Mucosa of descending colon (tissue), 3 donors: ENCODE measurements around the gene TNIK. TPM values are rescaled to one million over a fixed set of nuclear protein-coding genes. Genes with fewer than 3 reads are reported as not detected.

ENCODE experiments used
- ATAC-seq: fragments of 200-7000 bp; cut with Tn5 transposase; one replicate; pipeline ENCODE4 v1.9.1; 2020; ENCODE audit warnings: mild to moderate bottlenecking, moderate library complexity
- DNase-seq, 3 donors: peaks; one replicate each; pipeline ENCODE4 v3.0.0-alpha.2; 2020
- H3K36me3 ChIP-seq: fragments of 200-600 bp; one replicate; pipeline ENCODE4 v1.8.0; 2021; ENCODE audit warnings: low read depth, mild to moderate bottlenecking
- H3K4me1 ChIP-seq: fragments of 200-600 bp; one replicate; pipeline ENCODE4 v1.8.0; 2021; ENCODE audit warnings: low read depth, mild to moderate bottlenecking
- H3K4me3 ChIP-seq: fragments of 200-600 bp; one replicate; pipeline ENCODE4 v1.8.0; 2021; ENCODE audit warnings: mild to moderate bottlenecking
- H3K9me3 ChIP-seq: fragments of 200-600 bp; one replicate; pipeline ENCODE4 v1.8.0; 2021; ENCODE audit warnings: mild to moderate bottlenecking
- CTCF ChIP-seq: fragments of 200-600 bp; IDR thresholded peaks from one replicate; pipeline ENCODE4 v1.8.0; 2022; ENCODE audit warnings: antibody characterized with exemption, mild to moderate bottlenecking
- intact Hi-C, 2 donors: fragments of 100-400 bp; cut with DNase I in 1 of 2; cut with micrococcal nuclease in 1 of 2; formaldehyde crosslinking; loops; one replicate each; pipeline versions ENCODE4 v1.11.0 to v1.11.1; 2022; cut with DNase I, micrococcal nuclease
- long read RNA-seq, 2 donors: library from polyadenylated mRNA; unstranded; transcript quantifications; one replicate each; pipeline ENCODE4 v2.0.0, GENCODE V29; 2019 to 2021
- total RNA-seq, 3 donors: library from RNA; stranded (reverse); fragmentation: NEBNext Ultra II Directional in 2 of 3; extraction: Animal tissue kit (Norgen Biotek cat#: 25700) in 2 of 3; gene quantifications; one replicate each; pipeline versions ENCODE4 v1.2.1 to v1.2.4, GENCODE V29; 2021 to 2023
- donor health status: DM: no; HTN: no; CAD: no; lungs with moderate emphysema.
- donor health status: DM: no; HTN: no; CAD: no.
- donor health status: DM: no; HTN: yes; CAD: no.

The TNIK gene
- 10 to 100 TPM; 27.2 to 33.0 (median 28.0) TPM for total RNA-seq
- long read RNA-seq, donor 1, full-length matches to known transcripts: 3 of 11 reads
- long read RNA-seq, donor 1, partial matches to known transcripts: 4 of 11 reads
- long read RNA-seq, donor 1, other reads (novel, unspliced or antisense): 4 of 11 reads
- long read RNA-seq, donor 2, partial matches to known transcripts: 1 of 1 reads
- long read RNA-seq, donor 2, other reads (novel, unspliced or antisense): 0 of 1 reads

DNA sequence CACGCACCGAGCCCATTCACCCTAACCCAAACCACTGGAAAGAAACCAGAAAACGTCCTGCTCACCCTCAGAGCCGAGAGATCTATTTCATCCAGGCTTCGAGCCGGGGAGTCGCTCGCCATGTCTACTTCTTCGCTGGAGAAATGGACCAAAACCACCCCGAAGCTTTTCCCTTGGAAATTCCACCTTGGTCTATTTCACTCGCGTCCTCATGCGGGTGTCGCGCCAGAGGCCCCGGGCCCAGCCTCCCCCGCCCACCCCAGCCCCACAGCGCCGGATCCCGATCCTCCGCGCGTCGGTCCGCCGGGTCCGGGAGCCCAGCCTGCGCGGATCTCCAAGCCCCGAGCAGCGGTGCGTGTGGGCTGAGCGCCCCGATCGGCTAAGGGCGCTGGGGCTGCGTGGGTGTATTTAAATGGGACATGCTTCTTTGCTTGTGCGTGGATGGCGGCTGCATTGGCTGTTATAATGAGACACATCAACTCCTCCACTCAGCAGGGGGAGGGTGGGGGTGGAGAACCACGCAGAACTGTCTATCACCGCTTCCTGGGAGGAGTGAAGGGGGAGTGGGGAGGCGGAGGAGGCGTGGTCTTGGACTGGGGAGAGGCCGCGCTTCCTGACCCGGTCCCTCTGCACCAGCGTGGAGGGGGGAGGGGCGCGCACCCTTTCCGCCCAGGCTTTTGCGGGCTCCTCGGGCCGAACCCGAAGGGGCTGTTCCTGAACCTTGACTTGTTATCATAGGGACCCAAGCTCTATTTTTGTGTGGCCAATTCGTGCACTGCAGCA lies at the start of gene TNIK:
Gene TNIK (minus strand): TSS at position 464 of the 783 bp plus-strand sequence. CDS start 342 bp downstream, at position 122.
- Histone ChIP-seq H3K4me1 (peaks cover 19% of the 10 kb centered on the region), H3K9me3 (no peaks in the 10 kb centered on the region), H3K36me3 (no peaks in the 10 kb centered on the region), H3K4me3 (peak within 1 kb of the TSS; percentile 58)
- peak; percentile 95 to 97 (median 96) for DNase-seq
- no peak for TF ChIP-seq CTCF
- intact Hi-C loops: loop anchor here (5.0 to 10.0 kb wide), 2 partner anchors 275 to 278 kb away; no protein-coding TSS in a partner anchor
- ATAC-seq: peak; percentile 88

GRCh38 chr3:171508676-171509075 lies 48.5 kb upstream of the TNIK start:
- intact Hi-C loops: no loop called here
- TF ChIP-seq CTCF: no peak
- DNase-seq: no peak
- H3K4me3 ChIP-seq: no peak overlapping the region
- H3K4me1 ChIP-seq: no peaks in the 10 kb centered on the region
- H3K36me3 ChIP-seq: no peaks in the 10 kb centered on the region
- no peaks in the 10 kb centered on the region for H3K9me3 ChIP-seq
- no peak for ATAC-seq

DNA sequence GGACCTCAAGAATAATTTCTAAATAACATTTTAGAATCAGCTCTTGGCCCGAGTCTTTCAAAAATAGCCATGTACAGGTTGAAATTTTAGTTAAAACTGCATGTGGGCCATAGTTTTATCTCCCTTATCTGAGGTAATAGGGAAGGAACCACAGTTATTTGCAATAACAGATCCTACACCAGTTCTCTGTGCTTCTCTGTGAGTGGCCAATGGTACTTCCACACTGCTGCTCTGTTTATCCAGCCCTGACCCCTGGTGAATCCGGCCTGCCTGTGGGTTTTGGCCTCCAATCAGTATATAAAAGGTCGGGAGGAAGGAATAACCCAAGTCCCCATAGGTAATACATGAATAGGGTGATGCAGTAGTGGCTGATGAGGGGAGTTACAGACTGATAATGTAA lies 48.0 kb upstream of the TNIK start:
- no peak for ATAC-seq
- TF ChIP-seq CTCF: no peak
- H3K9me3 ChIP-seq: no peaks in the 10 kb centered on the region
- no peaks in the 10 kb centered on the region for H3K4me1 ChIP-seq
- DNase-seq: no peak
- no peak overlapping the region for H3K4me3 ChIP-seq
- no peaks in the 10 kb centered on the region for H3K36me3 ChIP-seq
- intact Hi-C loops: no loop called here

DNA sequence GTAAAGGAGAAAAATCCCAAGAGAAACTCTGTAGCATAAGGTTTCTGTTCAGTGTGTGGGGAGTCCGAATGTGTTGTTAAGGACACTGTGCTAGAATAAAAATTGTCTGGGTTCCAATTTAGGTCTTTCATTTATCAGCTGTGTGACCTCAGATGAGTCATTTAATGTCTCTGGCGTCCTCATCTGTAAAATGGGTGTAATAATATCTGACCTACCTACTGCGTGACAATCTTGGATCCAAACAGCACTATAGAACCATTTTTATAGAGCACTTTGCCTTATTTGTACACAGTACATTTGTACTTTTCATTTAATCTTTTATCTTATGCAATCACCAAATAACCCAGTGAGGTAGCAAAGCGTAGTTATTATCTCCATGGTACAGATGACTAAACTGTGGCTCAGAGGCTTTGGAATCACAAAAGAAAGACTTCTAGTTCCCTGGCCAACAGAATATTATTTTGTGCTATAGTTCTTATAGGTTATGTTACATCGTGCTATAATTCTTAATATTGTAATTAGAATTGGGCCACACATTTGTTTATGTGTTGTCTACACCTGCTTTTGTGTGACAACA lies 46.6 kb upstream of the TNIK start:
- Histone ChIP-seq H3K4me3 (no peak overlapping the region), H3K36me3 (no peaks in the 10 kb centered on the region), H3K4me1 (no peaks in the 10 kb centered on the region), H3K9me3 (no peaks in the 10 kb centered on the region)
- intact Hi-C loops: no loop called here
- ATAC-seq (no peak), DNase-seq (no peak)
- TF ChIP-seq CTCF: no peak

- intact Hi-C loops: no loop called here
- no peaks in the 10 kb centered on the region for H3K9me3 ChIP-seq
- H3K4me1 ChIP-seq: no peaks in the 10 kb centered on the region
- H3K4me3 ChIP-seq: no peak overlapping the region
- no peak for TF ChIP-seq CTCF
- DNase-seq: no peak
- ATAC-seq: no peak
- no peaks in the 10 kb centered on the region for H3K36me3 ChIP-seq
These were observed 45.7 kb upstream of the TNIK start for GRCh38 chr3:171505822-171506333.
